Right lobe of liver (tissue), 6 donors: Measurements from ENCODE around the gene FRS2. TPM values are rescaled to one million over a fixed set of nuclear protein-coding genes. Genes with fewer than 3 reads are reported as not detected.

ENCODE experiments used
- ATAC-seq, 4 donors: fragments of 200-7000 bp; cut with Tn5 transposase; one replicate each; pipeline ENCODE4 v1.9.1; 2020; ENCODE audit warnings: mild to moderate bottlenecking in 4 of 4, moderate library complexity in 4 of 4
- DNase-seq, 3 donors: peaks; one replicate each; pipeline ENCODE4 v3.0.0-alpha.2; 2020
- H3K27ac ChIP-seq, 3 donors: fragments of 200-600 bp; one replicate each; pipeline ENCODE4 v1.8.0; 2022
- H3K27me3 ChIP-seq, 2 donors: fragments of 200-600 bp; one replicate each; pipeline ENCODE4 v1.8.0; 2022
- H3K36me3 ChIP-seq, 4 donors: fragments of 200-600 bp; sonication (generic) in 1 of 4; one replicate each; pipeline versions ENCODE4 v1.5.1 to v1.8.0; 2017 to 2022; ENCODE audit warnings: control low read depth in 1 of 4
- H3K4me1 ChIP-seq, 4 donors: fragments of 200-600 bp; sonication (generic) in 1 of 4; one replicate each; pipeline versions ENCODE4 v1.5.1 to v1.8.0; 2017 to 2022; ENCODE audit warnings: control low read depth in 1 of 4
- H3K4me3 ChIP-seq, 3 donors: fragments of 200-600 bp; one replicate each; pipeline ENCODE4 v1.8.0; 2022
- H3K9me3 ChIP-seq, 4 donors: fragments of 200-600 bp; sonication (generic) in 1 of 4; one replicate each; pipeline versions ENCODE4 v1.5.1 to v1.8.0; 2017 to 2022; ENCODE audit warnings: control low read depth in 1 of 4
- POLR2A ChIP-seq: fragments of 450-650 bp; IDR thresholded peaks from one replicate; pipeline ENCODE4 v1.6.1; 2017; ENCODE audit warnings: antibody characterized with exemption, mild to moderate bottlenecking
- WGBS: methylation state at CpG from one replicate; pipeline ENCODE4 v1.1.6; 2018; ENCODE audit warnings: low coverage, low lambda C conversion rate; ENCODE audit not compliant: insufficient coverage; ENCODE audit errors: missing lambda C conversion rate; 5-methylcytosine and 5-hydroxymethylcytosine counted together
- intact Hi-C, 2 donors: fragments of 100-400 bp; cut with DNase I; formaldehyde crosslinking; loops; one replicate each; pipeline versions ENCODE4 v1.11.2 to v1.14.1; 2022
- total RNA-seq, 6 experiments: library from RNA; depleted of rRNA in 2 of 6; stranded (reverse); fragments of >200 nt in 2 of 6; fragmentation: NEBNext Ultra II Directional in 3 of 6; extraction: Animal tissue kit (Norgen Biotek cat#: 25700) in 3 of 6; gene quantifications; one replicate each; pipeline versions ENCODE4 v1.1.0 to v1.2.4, GENCODE V29; 2016 to 2023
- TF ChIP-seq, protein P1 (sequence below), 4 donors: fragments of 200-600 bp in 3 of 4; fragments of 450-650 bp in 1 of 4; IDR thresholded peaks; one replicate each; pipeline versions ENCODE4 v1.5.1 to v1.8.0; 2016 to 2022; ENCODE audit warnings: antibody characterized with exemption in 4 of 4, mild to moderate bottlenecking in 2 of 4
- donor health status: DM: no; HTN: yes; CAD: no.
- donor health status: DM: no; HTN: no; CAD: no.
- donor health status: DM: no; HTN: no; CAD: no.
- donor health status: DM: no; HTN: yes; CAD: no.
- donor health status: DM: no; HTN: yes; CAD: no.

The FRS2 gene
- total RNA-seq, 6 experiments from 2014 or later = 13.8 to 27.8 (median 15.8) TPM

DNA sequence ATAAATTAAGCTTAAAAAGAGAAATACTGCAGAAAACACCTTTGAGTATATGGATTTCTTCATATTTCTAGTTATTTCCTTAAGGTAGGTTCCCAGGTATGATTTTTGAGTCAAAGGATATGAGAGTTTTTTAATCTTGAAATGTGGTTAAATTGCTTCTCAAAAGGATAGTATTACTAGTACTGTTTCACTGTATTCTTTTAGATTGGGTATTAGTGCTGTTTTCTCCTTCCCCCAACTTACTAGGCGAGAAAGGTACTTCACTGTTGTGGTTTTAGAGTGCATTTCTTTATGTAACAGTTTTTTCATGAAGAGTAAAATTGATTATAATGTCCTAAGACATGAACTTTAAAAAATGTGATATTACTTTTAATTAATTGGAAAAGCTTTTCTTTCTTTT is 13.5 kb downstream of the FRS2 start:
- DNase-seq (no peak), ATAC-seq (no peak)
- intact Hi-C loops = no loop called here
- H3K4me1 ChIP-seq = peaks cover 0 to 25% (median 5%) of the 10 kb centered on the region in 4 donors
- H3K9me3 ChIP-seq = no peaks in the 10 kb centered on the region
- 89% methylated on average over 1 of the region's 1 CpG for WGBS
- no peak overlapping the region for H3K27ac ChIP-seq
- H3K4me3 ChIP-seq = no peak overlapping the region
- H3K27me3 ChIP-seq = no peaks in the 10 kb centered on the region
- H3K36me3 ChIP-seq = no peaks in the 10 kb centered on the region
- TF ChIP-seq POLR2A = no peak
- TF ChIP-seq, protein P1, sequence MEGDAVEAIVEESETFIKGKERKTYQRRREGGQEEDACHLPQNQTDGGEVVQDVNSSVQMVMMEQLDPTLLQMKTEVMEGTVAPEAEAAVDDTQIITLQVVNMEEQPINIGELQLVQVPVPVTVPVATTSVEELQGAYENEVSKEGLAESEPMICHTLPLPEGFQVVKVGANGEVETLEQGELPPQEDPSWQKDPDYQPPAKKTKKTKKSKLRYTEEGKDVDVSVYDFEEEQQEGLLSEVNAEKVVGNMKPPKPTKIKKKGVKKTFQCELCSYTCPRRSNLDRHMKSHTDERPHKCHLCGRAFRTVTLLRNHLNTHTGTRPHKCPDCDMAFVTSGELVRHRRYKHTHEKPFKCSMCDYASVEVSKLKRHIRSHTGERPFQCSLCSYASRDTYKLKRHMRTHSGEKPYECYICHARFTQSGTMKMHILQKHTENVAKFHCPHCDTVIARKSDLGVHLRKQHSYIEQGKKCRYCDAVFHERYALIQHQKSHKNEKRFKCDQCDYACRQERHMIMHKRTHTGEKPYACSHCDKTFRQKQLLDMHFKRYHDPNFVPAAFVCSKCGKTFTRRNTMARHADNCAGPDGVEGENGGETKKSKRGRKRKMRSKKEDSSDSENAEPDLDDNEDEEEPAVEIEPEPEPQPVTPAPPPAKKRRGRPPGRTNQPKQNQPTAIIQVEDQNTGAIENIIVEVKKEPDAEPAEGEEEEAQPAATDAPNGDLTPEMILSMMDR (IDR thresholded peaks at IDR 0.05) = no peak

DNA sequence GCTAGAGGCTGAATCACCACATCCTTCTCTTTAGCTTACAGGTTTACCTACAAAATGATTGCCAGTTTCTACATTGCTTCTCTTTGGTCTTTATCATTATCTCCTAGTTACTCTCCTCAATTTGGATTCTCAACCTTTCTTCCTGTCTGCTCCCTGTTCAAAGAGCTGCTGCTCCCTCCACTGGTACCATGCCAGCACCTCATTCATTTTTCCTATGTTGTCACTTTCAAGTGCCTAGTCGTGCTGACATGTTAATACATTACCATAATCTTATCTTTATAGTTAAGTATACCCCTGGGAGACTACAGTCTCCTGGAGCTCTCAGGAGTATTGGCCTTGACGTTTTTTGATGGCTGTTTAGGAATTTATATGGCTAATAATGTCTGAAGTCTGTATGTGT is 14.2 kb downstream of the FRS2 start:
- ATAC-seq (no peak), DNase-seq (no peak)
- 27% methylated on average over 2 of the region's 2 CpGs for WGBS
- TF ChIP-seq, protein P1 (IDR thresholded peaks at IDR 0.05) = no peak
- TF ChIP-seq POLR2A = no peak
- no peaks in the 10 kb centered on the region for H3K9me3 ChIP-seq
- H3K36me3 ChIP-seq = no peaks in the 10 kb centered on the region
- H3K27me3 ChIP-seq = no peaks in the 10 kb centered on the region
- H3K4me1 ChIP-seq = peaks cover 0 to 25% (median 6%) of the 10 kb centered on the region in 4 donors
- H3K27ac ChIP-seq = no peak overlapping the region
- intact Hi-C loops = no loop called here
- H3K4me3 ChIP-seq = no peak overlapping the region

DNA sequence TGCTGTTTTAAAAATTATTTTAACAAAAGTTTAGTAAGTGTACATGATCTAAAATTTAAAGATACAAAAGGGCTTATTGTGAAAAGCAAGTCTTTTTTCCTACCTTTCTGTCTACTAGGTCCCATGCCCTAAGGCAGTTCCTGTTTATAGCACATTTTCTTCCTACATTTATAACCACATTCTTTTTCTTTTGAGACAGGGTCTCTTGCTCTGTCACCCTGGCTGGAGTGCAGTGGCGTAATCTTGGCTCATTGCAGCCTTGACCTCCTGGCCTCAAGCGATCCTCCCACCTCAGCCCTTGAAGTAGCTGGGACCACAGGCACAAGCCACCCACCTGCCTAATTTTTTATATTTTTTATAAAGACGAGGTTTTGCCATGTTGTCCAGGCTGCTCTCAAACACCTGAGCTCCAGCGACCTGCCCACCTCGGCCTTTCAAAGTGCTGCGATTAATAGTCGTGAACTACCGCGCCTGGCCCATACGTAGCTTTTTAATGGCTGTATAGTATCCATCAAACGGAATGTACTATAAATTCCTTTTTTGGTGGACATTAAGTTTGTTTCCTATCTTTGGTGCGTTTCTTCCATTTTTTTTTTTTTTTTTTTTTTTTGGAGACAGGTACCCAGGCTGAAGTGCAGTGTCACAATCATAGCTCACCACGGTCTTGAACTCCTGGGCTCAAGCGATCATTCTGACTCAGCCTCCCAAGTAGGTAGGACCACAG is 20.9 kb downstream of the FRS2 start:
- intact Hi-C loops = no loop called here
- Histone ChIP-seq H3K4me1 (peaks cover 0 to 3% (median 0%) of the 10 kb centered on the region in 4 donors), H3K9me3 (no peaks in the 10 kb centered on the region), H3K27ac (no peak overlapping the region), H3K27me3 (no peaks in the 10 kb centered on the region), H3K36me3 (no peaks in the 10 kb centered on the region), H3K4me3 (no peak overlapping the region)
- DNase-seq = no peak
- no peak for TF ChIP-seq POLR2A
- TF ChIP-seq, protein P1 (IDR thresholded peaks at IDR 0.05) = no peak
- no peak for ATAC-seq
- 89% methylated on average over 13 of the region's 14 CpGs for WGBS

DNA sequence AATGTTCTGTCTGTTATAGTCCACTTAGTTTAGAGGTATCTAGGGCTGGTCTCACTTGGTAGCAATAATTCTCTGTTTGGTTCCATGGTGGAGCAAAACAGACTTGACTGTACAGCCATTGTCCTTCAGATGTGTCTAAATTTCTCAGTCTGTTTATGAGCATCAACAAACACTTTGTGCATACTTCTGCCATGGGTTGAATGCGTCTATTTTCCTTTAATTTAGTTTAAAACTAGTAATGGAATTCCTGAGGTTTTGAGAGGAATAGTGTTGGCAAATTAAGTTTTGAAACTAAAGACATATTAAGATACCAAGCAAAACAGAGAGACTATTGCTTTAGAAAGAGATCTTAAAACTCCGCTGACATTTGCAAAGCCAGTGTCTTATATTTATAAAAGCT is 22.6 kb downstream of the FRS2 start:
- Histone ChIP-seq H3K27ac (no peak overlapping the region), H3K4me3 (no peak overlapping the region), H3K4me1 (peaks cover 0 to 3% (median 0%) of the 10 kb centered on the region in 4 donors), H3K27me3 (no peaks in the 10 kb centered on the region), H3K9me3 (no peaks in the 10 kb centered on the region), H3K36me3 (no peaks in the 10 kb centered on the region)
- intact Hi-C loops = no loop called here
- no peak for TF ChIP-seq POLR2A
- TF ChIP-seq, protein P1 (IDR thresholded peaks at IDR 0.05) = no peak
- 93% methylated on average over 2 of the region's 2 CpGs for WGBS
- DNase-seq = no peak
- ATAC-seq = no peak
